Measurements from ENCODE around the gene RRM2. TPM values are rescaled to one million over a fixed set of nuclear protein-coding genes. Genes with fewer than 3 reads are reported as not detected.

Gene RRM2
- total RNA-seq, 1 experiment from 2014 or later, result 163 TPM

DNA sequence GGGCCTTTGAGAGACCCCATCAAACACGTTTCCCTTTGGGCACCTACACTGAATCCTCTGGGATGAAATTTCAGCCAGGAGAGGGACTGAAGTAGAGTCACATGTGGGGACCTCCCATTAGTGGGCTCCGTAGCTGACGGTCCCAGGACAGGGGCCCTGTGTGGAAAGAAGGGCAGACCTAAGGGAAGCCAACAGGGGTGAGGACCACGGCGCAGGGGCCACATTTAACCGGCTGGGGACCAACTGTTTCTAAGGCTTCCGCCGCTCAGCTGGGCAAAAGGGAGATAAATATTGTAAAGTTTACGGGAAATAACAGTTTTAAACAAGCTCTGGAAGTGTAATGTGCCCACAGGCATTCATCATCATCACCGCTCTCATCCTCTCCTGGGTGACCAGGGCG is 42.7 kb downstream of the RRM2 start:
- H3T11ph ChIP-seq (ENCODE audit: low read length), result no peak overlapping the region
- H3K9ac ChIP-seq (ENCODE audit: extremely low read depth, insufficient read length, low read length), result no peak overlapping the region
- no peak overlapping the region for H3K56ac ChIP-seq (ENCODE audit: insufficient read length, low read depth, low read length)
- no peak overlapping the region for H3K18ac ChIP-seq (ENCODE audit: insufficient read length, low read depth, low read length)
- TF ChIP-seq, protein P1, sequence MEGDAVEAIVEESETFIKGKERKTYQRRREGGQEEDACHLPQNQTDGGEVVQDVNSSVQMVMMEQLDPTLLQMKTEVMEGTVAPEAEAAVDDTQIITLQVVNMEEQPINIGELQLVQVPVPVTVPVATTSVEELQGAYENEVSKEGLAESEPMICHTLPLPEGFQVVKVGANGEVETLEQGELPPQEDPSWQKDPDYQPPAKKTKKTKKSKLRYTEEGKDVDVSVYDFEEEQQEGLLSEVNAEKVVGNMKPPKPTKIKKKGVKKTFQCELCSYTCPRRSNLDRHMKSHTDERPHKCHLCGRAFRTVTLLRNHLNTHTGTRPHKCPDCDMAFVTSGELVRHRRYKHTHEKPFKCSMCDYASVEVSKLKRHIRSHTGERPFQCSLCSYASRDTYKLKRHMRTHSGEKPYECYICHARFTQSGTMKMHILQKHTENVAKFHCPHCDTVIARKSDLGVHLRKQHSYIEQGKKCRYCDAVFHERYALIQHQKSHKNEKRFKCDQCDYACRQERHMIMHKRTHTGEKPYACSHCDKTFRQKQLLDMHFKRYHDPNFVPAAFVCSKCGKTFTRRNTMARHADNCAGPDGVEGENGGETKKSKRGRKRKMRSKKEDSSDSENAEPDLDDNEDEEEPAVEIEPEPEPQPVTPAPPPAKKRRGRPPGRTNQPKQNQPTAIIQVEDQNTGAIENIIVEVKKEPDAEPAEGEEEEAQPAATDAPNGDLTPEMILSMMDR (conservative IDR thresholded peaks at IDR 0.05), result no peak
- H2BK15ac ChIP-seq (ENCODE audit: low read depth, low read length), result no peak overlapping the region
- Mint-ChIP-seq H3K4me1 (peaks cover 3 to 7% of the 10 kb centered on the region in 2 experiments; a peak in 3 of 4 replicates), H3K9me3 (no peaks in the 10 kb centered on the region), H3K36me3 (ENCODE audit: insufficient read depth in 1 of 3, low read depth in 3 of 3) (peaks cover 0 to 27% (median 7%) of the 10 kb centered on the region in 3 experiments; a peak in 6 of 7 replicates), H3K27ac (no peak overlapping the region; a peak in 1 of 7 replicates), H3K27me3 (ENCODE audit: low read depth) (no peaks in the 10 kb centered on the region), H3K4me3 (no peak overlapping the region)
- peaks cover 2% of the 10 kb centered on the region for H4K20me1 ChIP-seq (ENCODE audit: control insufficient read depth, insufficient read depth, insufficient read length)
- H2AK5ac ChIP-seq (ENCODE audit: insufficient read length, low read length), result no peak overlapping the region
- no peak overlapping the region for H4K8ac ChIP-seq (replicated peaks; ENCODE audit: insufficient read length, low read depth, low read length)
- no peak overlapping the region for H2AFZ ChIP-seq (ENCODE audit: low read length)
- no peak overlapping the region for H3K4ac ChIP-seq (ENCODE audit: low read depth, low read length)
- no peaks in the 10 kb centered on the region for H3K9me3 ChIP-seq (ENCODE audit: control insufficient read depth, low read depth, low read length)
- no peak overlapping the region for H2BK12ac ChIP-seq (ENCODE audit: insufficient read length, low read depth, low read length)
- no peaks in the 10 kb centered on the region for H3K4me1 ChIP-seq (ENCODE audit: insufficient read depth, low read length)
- no peaks in the 10 kb centered on the region for H3K27me3 ChIP-seq (ENCODE audit: insufficient read depth, low read length)
- no peak overlapping the region for H3K23ac ChIP-seq (ENCODE audit: insufficient read length, low read depth, low read length)
- no peak overlapping the region for H2BK20ac ChIP-seq (ENCODE audit: low read depth, low read length, poor library complexity, severe bottlenecking)
- no peak overlapping the region for H2BK5ac ChIP-seq (ENCODE audit: insufficient read length, low read length)
- WGBS (ENCODE audit: extremely low coverage, insufficient read length, low lambda C conversion rate), result no CpG with 5 or more reads among the region's 11 CpGs
- H3K23me2 ChIP-seq (ENCODE audit: insufficient read length, low read depth, low read length, poor library complexity, severe bottlenecking), result no peaks in the 10 kb centered on the region
- H4K91ac ChIP-seq (ENCODE audit: insufficient read length, low read depth, low read length), result no peak overlapping the region
- H3K27ac ChIP-seq (ENCODE audit: insufficient read length, low read depth, low read length), result no peak overlapping the region
- no peaks in the 10 kb centered on the region for H3K79me1 ChIP-seq (ENCODE audit: insufficient read depth, low read depth, low read length, poor library complexity, severe bottlenecking)
- H3K4me2 ChIP-seq (ENCODE audit: insufficient read depth, insufficient read length, low read length), result no peak overlapping the region
- no peak overlapping the region for H4K5ac ChIP-seq (ENCODE audit: insufficient read length, low read depth, low read length)
- H3K79me2 ChIP-seq (ENCODE audit: insufficient read depth, low read length), result no peaks in the 10 kb centered on the region
- H3K14ac ChIP-seq (ENCODE audit: insufficient read depth, low read length), result no peak overlapping the region
- no peak overlapping the region for H2BK120ac ChIP-seq (ENCODE audit: low read depth, low read length, poor library complexity, severe bottlenecking)
- DNase-seq, result no peak
